Fibroblast of pulmonary artery (primary cell): Measurements from ENCODE around the gene CACNA2D4.

Experiments
- DNase-seq: peaks from one replicate; pipeline ENCODE4 v3.0.0-alpha.2; 2010; ENCODE audit warnings: low read depth
- H3K4me3 ChIP-seq: replicated peaks from 2 replicates; pipeline ENCODE4 v1.5.1; 2011; ENCODE audit warnings: low read depth, mild to moderate bottlenecking, control low read depth, low read length, moderate library complexity
- TF ChIP-seq, protein P1 (sequence below): IDR thresholded peaks from 2 replicates; pipeline ENCODE4 v1.5.1; 2011; ENCODE audit warnings: mild to moderate bottlenecking, control low read depth, low read length, inconsistent platforms; ENCODE audit errors: missing control alignments

The CACNA2D4 gene

DNA sequence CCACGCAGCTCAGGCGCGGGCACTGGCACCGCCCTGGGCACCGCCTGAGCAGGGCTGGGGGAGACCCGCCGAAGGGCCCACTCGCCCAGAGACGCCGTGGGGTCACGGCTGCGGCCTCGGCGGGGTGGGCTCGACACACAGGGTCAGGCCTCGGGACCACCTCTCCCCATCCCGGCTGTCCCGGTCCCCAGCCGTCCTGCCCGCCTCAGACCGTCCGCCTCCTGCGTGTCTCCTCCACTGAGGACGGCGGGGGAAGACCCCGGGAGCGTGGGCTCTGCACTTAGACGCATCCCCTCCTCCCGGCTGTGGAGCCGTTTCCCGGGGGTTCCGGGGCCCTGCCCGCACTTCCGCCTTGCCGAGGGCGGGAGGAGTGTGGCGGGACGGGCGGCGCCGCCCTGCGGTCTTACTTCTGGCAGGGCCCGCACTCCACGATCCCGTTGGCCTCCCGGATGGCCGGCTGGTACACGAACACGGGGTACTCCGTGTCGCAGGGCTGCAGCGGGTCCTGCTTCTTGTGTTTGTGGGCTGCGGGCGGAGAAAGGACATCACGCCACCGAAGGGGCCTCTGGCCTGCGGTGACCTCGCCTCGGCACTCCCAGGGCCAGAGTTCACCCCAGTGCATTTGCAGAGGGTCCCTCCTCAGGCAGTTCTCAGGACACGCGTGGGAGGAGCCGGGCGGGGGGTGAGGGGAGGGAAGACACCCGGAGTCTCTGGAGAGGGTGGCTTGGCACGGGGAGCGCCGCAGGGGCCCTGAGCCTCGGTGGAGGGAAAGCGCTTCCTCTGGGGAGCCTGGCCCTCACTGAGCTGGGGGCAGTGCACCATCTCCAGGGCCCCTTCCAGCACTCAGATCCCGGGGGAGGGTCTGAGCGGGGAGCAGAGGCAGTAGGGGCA lies 121.2 kb downstream of the CACNA2D4 start:
- DNase-seq, result no peak
- H3K4me3 ChIP-seq, result peak overlapping the region; percentile 51
- TF ChIP-seq, protein P1, sequence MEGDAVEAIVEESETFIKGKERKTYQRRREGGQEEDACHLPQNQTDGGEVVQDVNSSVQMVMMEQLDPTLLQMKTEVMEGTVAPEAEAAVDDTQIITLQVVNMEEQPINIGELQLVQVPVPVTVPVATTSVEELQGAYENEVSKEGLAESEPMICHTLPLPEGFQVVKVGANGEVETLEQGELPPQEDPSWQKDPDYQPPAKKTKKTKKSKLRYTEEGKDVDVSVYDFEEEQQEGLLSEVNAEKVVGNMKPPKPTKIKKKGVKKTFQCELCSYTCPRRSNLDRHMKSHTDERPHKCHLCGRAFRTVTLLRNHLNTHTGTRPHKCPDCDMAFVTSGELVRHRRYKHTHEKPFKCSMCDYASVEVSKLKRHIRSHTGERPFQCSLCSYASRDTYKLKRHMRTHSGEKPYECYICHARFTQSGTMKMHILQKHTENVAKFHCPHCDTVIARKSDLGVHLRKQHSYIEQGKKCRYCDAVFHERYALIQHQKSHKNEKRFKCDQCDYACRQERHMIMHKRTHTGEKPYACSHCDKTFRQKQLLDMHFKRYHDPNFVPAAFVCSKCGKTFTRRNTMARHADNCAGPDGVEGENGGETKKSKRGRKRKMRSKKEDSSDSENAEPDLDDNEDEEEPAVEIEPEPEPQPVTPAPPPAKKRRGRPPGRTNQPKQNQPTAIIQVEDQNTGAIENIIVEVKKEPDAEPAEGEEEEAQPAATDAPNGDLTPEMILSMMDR, result no peak

DNA sequence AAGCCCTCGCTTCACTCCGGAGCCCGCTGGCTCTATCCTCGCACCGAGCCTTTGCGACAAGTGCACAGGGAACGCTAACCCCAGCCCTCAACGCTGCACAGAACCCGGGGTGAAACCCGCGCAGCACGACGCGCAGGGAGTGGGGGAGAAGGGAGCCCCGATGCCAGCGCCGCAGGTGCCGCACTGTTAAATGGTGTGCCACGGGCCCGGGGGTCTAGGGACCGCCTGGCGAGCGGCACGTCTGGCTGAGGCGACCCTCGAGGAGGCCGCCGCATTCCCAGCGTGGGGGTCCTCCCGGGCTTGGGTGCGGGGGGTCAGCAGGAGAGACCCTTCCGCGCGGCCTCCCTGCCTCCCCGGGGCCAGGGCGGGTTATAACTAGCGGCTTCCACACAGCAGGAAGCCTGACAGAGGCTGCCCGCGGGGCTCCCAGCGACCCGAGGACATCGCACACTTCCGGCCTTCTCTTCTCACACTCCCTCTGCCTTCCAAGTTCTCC lies 121.9 kb downstream of the CACNA2D4 start:
- DNase-seq, result no peak
- TF ChIP-seq, protein P1, result no peak
- H3K4me3 ChIP-seq, result peak overlapping the region; percentile 51

DNA sequence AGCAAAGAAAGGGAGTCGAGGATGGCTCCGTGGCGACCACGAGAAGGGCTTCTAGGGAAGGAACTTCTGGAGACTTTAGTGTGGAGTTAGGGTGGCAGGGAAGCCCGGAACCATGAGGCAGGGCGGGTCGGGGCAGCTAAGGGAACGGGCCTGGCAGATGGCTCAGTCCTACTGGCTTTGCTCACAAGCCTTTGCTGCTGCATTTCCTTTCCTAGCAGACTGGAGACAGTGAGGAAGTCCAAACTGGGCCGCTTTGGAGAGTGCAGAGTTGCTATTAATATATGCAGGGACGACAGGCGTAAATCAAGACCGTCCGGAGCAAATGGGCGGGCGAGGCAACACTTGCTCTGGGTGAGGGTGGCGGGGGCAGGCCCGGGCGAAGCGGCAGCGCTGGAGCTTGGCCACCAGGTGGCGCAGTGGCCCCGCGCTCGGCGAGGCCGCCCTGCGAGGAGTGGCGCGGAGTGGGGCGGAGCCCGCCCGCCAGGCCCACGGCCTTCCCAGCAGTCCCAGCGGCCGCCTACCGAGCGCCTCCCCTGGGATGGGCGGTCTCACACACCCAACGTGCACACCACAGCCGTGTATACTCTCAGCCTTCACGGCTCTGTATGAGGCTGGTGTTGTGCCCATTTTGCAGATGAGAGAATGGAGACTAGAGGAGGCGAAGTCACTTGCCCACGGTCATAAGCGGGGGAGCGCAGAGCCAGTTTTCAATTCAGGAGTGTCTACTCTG lies 122.5 kb downstream of the CACNA2D4 start:
- DNase-seq, result peak; percentile 90
- TF ChIP-seq, protein P1, result peak; percentile 41
- H3K4me3 ChIP-seq, result peak overlapping the region; percentile 51

DNA sequence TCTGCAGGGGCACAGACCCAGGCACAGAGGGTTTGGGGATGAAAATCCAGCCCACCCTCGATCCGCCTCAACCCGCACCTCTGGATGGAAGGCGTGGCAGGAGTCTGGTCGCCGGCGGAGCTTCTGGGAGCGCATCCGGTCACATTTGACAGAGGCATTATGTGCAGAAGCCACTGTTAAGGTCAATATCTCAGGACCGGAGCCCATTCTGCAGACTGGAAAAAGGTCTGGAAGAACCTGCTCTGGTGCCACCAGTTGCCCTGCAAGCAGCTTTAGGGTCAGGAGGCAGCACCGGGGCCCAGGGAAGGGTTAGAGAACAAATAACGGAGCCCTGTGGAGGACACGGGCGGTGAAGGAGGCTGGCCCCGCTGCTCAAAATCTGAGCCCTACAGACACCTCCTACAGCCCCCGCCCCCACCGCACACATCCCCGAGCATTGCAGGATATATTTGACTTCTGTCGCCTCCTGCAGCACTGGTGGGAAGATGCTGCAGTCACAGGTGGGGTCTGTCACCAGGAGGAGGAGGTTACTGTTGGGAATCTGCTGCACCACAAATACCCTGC lies 123.1 kb downstream of the CACNA2D4 start:
- no peak for DNase-seq
- H3K4me3 ChIP-seq, result no peak overlapping the region
- TF ChIP-seq, protein P1, result no peak

DNA sequence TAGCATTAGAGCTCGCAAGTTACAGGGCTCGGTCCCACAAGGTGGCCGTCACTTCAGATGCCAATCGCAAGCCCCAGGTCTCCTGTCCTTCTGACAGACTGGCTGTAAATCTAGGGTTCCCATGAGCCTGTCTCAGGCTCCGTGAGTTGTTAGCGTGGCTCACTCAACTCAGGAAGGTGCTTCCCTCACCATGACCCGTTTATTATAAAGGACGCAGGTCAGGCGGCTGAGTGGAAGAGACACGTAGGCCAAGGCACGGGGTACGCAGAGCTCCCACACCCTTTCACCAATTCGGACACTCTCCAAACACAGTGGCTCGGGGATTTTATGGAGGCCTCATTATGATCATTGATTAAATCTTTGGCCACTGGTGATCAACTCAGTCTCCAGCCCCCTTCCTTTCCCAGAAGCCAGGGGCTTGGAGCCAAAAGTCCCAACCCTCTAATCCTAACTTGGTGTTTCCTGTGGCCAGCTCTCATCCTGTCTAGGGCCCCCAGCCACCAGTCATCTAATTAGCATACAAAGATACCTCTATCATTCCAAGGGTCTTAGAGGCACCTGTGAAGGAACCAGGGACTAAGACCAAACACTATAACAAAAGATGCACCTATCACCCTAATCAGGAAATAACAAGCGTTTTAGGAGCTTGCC lies 123.9 kb downstream of the CACNA2D4 start:
- no peak overlapping the region for H3K4me3 ChIP-seq
- DNase-seq, result no peak
- TF ChIP-seq, protein P1, result no peak

DNA sequence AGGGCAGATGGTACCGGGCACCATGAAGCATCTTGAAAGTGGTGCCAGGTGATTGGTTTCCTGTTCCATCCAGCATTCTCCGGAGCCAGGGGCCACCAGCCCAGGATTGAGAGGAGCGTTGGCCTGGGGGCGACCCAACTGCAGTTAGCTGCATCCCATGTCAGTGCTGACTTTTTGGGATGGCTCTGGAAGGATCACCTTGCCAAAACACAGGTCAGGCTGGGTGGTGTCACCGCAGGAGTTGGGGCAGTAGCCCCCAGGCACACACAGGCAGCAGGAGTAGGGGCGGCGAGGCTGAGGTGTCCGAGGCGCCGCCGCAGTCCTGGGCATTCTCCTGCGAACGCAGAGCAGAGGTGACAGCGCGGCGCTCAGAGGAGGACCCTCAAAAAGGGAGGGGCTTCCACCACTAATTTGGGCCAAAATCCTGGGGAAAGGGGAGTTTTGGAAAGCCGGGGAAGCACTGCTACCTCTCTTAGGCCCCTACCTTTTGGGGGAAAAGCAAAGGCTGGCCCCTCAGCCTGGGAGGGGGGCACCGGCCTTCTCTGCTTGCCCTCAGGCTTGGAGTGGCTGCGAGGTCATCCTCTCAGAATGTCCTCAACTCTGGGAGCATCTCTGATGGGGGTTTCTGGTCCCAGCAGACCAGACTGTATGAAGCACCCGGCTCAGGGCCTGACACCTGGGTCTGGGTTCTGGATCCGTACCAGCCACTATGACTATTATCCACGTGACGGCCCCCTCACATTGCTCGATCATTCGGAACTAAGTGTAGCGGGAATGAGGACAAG lies 124.8 kb downstream of the CACNA2D4 start:
- TF ChIP-seq, protein P1, result no peak
- no peak for DNase-seq
- no peak overlapping the region for H3K4me3 ChIP-seq
